ENCODE results near the gene COL12A1. TPM values are rescaled to one million over a fixed set of nuclear protein-coding genes. Genes with fewer than 3 reads are reported as not detected.

COL12A1 gene
- total RNA-seq, 4 donors from 2014 or later = 216 to 534 (median 359) TPM

DNA sequence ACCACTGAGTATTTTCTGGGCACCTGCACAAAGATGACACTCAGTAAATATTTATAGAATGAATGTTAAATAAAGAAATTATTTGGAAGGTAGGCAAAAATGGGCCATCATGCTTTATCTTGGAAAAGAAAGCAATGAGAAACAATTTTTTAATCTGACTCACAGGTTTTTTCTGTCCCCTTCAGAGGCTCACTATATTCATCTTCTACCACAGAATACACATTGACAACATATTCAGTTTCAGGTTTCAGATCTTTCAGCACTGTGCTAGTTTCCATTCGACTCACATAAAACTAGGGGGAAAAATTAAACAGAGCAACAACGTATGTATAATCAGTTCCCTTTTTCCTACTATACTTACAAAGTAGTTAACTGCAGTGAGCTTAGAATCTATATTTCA is 58.3 kb downstream of the COL12A1 start:
- TF ChIP-seq, protein P1, sequence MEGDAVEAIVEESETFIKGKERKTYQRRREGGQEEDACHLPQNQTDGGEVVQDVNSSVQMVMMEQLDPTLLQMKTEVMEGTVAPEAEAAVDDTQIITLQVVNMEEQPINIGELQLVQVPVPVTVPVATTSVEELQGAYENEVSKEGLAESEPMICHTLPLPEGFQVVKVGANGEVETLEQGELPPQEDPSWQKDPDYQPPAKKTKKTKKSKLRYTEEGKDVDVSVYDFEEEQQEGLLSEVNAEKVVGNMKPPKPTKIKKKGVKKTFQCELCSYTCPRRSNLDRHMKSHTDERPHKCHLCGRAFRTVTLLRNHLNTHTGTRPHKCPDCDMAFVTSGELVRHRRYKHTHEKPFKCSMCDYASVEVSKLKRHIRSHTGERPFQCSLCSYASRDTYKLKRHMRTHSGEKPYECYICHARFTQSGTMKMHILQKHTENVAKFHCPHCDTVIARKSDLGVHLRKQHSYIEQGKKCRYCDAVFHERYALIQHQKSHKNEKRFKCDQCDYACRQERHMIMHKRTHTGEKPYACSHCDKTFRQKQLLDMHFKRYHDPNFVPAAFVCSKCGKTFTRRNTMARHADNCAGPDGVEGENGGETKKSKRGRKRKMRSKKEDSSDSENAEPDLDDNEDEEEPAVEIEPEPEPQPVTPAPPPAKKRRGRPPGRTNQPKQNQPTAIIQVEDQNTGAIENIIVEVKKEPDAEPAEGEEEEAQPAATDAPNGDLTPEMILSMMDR (IDR thresholded peaks at IDR 0.05; ENCODE audit: low read depth) = no peak

DNA sequence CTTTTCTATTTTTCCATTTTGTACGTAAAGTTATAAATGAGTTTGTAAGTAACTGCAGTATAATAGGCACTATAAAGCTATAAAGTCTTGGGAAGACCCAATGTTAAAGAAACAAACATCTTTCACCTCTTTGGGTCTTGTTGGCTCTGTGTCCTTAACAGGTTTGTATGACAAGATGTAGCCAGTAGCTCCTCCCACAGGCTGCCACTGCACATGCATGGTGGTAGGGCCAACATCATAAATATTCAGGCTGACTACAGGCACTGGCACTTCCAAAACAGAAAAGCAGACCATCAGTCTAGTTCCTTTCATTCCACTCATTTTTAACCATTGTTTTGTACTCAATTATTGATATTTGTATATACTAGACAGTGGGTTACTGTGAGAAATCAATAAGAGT is 59.9 kb downstream of the COL12A1 start:
- TF ChIP-seq, protein P1 (IDR thresholded peaks at IDR 0.05; ENCODE audit: low read depth) = no peak

DNA sequence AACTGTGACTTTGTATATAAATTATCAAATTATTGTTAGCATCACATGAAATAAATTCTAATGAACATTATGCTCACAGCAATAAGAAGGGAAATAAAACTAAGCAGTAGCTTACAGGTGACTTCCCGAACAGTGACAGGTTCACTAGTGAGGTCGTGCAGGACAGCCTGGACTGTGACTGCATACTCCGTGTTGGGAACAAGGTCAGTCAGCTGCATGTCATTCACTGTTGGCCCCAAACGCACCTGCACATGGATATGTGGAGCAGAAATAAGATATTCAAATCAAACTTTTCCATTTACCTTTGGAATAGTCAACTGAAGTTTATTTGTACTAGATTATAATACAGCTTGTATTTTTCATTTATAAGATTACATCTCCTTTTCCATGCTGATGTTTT is 60.6 kb downstream of the COL12A1 start:
- TF ChIP-seq, protein P1 (IDR thresholded peaks at IDR 0.05; ENCODE audit: low read depth) = no peak

GRCh38 chr6:75144386-75144785 is 61.5 kb downstream of the COL12A1 start:
- TF ChIP-seq, protein P1 (IDR thresholded peaks at IDR 0.05; ENCODE audit: low read depth) = no peak

DNA sequence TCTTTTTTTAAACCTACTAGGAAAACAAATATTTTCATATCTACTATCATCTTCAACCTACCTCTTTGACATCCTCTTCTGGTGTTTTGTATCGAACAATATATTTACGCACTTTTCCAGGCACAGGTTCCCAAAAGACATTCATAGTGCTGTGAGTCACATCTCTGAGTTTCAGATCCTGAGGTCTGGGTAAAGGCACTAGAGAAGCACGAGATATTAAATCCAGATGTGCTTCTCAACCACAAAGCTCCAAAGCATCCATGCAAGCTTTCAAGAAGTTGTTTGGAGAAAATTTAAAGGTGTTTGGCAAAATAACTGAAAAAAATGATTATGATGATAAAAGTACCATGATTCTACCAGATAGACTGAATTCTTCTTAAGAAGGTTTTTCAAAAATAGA is 62.7 kb downstream of the COL12A1 start:
- TF ChIP-seq, protein P1 (IDR thresholded peaks at IDR 0.05; ENCODE audit: low read depth) = no peak

DNA sequence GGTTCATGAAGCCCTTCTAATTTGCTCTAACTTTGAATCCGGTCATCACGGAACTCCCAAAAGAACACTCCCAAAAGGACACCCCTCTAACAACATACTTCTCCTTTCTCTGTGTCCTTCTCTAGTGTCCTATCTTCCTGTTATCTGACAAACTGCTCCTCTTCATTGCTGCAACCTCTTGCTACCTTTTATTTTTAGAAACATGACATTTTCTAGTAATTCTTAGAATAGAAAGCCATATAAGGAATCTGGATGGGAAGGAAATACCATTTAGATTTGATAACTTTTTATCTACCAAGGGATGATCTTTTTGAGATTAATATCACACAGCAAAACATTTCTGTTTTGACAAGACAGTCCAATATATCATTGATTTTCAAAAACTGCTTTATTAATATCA is 63.1 kb downstream of the COL12A1 start:
- TF ChIP-seq, protein P1 (IDR thresholded peaks at IDR 0.05; ENCODE audit: low read depth) = no peak

GRCh38 chr6:75135876-75136275 is 70.0 kb downstream of the COL12A1 start:
- TF ChIP-seq, protein P1 (IDR thresholded peaks at IDR 0.05; ENCODE audit: low read depth) = no peak
